ACC112 (cell line): Measurements from ENCODE around the gene ESRRG.
"Not testable (repeated sequence)": the region's sequence is repeated elsewhere in the genome, so short reads cannot be mapped to it uniquely, and the experiment has no call there.

ENCODE experiments used
- H2AFZ ChIP-seq: fragments of 200-600 bp; sonication (generic); one replicate; pipeline ENCODE4 v1.6.0; 2017; ENCODE audit warnings: antibody characterized with exemption, low read length; ENCODE audit not compliant: unreplicated experiment
- H3K27ac ChIP-seq: fragments of 200-600 bp; sonication (generic); 2 replicates; pipeline ENCODE4 v1.5.1; 2014; ENCODE audit warnings: low read depth, mild to moderate bottlenecking, antibody characterized with exemption, low read length, moderate library complexity
- H3K27me3 ChIP-seq: fragments of 200-600 bp; sonication (generic); 2 replicates; pipeline ENCODE4 v1.6.1; 2014; ENCODE audit warnings: mild to moderate bottlenecking, antibody characterized with exemption, low read length, moderate library complexity, mixed read lengths; ENCODE audit not compliant: insufficient read depth
- H3K36me3 ChIP-seq: fragments of 200-600 bp; sonication (generic); 2 replicates; pipeline ENCODE4 v1.6.1; 2016; ENCODE audit warnings: mild to moderate bottlenecking, antibody characterized with exemption, low read length, moderate library complexity, mixed read lengths; ENCODE audit not compliant: insufficient read depth
- H3K4me1 ChIP-seq: fragments of 200-600 bp; sonication (generic); one replicate; pipeline ENCODE4 v1.6.1; 2016; ENCODE audit warnings: low read length, mixed read lengths; ENCODE audit not compliant: insufficient read depth, unreplicated experiment, control insufficient read depth
- H3K4me3 ChIP-seq: fragments of 200-600 bp; sonication (generic); 2 replicates; pipeline ENCODE4 v1.5.1; 2014; ENCODE audit warnings: mild to moderate bottlenecking, low read depth, low read length
- H3K79me2 ChIP-seq: fragments of 200-600 bp; sonication (generic); one replicate; pipeline ENCODE4 v1.6.0; 2016; ENCODE audit warnings: low read length; ENCODE audit not compliant: control insufficient read depth, unreplicated experiment, insufficient read depth

Gene ESRRG

GRCh38 chr1:216705676-216706075, 17.6 kb downstream of the ESRRG start:
- H3K27me3 ChIP-seq, result peaks cover 9% of the 10 kb centered on the region; the same call in 1 of the 2 replicates
- no peaks in the 10 kb centered on the region for H3K79me2 ChIP-seq
- H3K4me3 ChIP-seq, result no peak overlapping the region
- H3K36me3 ChIP-seq, result no peaks in the 10 kb centered on the region
- H3K4me1 ChIP-seq, result no peaks in the 10 kb centered on the region
- no peak overlapping the region for H3K27ac ChIP-seq
- no peak overlapping the region for H2AFZ ChIP-seq

DNA sequence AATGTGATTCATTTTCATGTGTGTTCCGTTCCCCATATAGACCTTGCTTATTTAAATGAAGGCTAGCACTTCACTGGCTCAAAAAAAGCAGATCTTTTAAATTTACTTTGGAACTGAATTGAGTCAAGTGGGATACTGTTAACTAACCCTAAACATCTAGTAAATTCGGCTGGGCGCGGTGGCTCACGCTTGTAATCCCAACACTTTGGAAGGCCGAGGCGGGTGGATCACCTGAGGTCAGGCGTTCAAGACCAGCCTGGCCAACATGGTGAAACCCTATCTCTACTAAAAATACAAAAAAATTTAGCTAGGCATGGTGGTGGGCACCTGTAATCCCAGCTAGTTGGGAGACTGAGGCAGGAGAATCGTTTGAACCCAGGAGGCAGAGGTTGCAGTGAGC, 19.2 kb downstream of the ESRRG start:
- H3K36me3 ChIP-seq, H3K27ac ChIP-seq, H3K79me2 ChIP-seq, H3K4me3 ChIP-seq, H2AFZ ChIP-seq, H3K4me1 ChIP-seq, H3K27me3 ChIP-seq: not testable (repeated sequence)

GRCh38 chr1:216702170-216702569, 21.1 kb downstream of the ESRRG start:
- no peaks in the 10 kb centered on the region for H3K4me1 ChIP-seq
- H3K79me2 ChIP-seq, result no peaks in the 10 kb centered on the region
- no peaks in the 10 kb centered on the region for H3K27me3 ChIP-seq
- no peak overlapping the region for H3K4me3 ChIP-seq
- H3K36me3 ChIP-seq, result no peaks in the 10 kb centered on the region
- no peak overlapping the region for H2AFZ ChIP-seq
- no peak overlapping the region for H3K27ac ChIP-seq

- H3K27me3 ChIP-seq, result no peaks in the 10 kb centered on the region
- H3K4me3 ChIP-seq, result no peak overlapping the region
- H3K27ac ChIP-seq, result no peak overlapping the region
- no peak overlapping the region for H2AFZ ChIP-seq
- no peaks in the 10 kb centered on the region for H3K36me3 ChIP-seq
- no peaks in the 10 kb centered on the region for H3K79me2 ChIP-seq
- H3K4me1 ChIP-seq, result no peaks in the 10 kb centered on the region
Measured at GRCh38 chr1:216700779-216701178, 22.4 kb downstream of the ESRRG start.

DNA sequence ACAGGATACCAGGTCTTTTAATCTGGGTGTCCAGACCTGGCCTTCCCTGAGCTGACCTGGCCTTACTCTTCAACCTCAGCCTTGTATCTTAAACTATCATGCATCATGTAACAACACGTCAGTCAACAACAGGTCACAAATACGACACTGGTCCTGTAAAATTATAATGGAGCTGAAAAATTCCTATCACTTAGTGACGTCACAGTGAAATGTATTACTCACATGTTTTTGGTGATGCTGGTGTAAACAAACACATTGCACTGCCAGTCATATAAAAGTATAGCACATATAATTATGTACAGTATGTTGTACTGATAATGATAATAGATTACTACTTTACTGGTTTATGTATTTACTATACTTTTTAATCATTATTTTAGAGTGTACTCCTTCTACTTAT, 31.5 kb downstream of the ESRRG start:
- Histone ChIP-seq H3K4me1 (peaks cover 4% of the 10 kb centered on the region), H3K79me2 (no peaks in the 10 kb centered on the region), H3K27me3 (peaks cover 8% of the 10 kb centered on the region; the same call in 1 of the 2 replicates), H2AFZ (no peak overlapping the region), H3K36me3 (no peaks in the 10 kb centered on the region), H3K4me3 (no peak overlapping the region), H3K27ac (no peak overlapping the region)

DNA sequence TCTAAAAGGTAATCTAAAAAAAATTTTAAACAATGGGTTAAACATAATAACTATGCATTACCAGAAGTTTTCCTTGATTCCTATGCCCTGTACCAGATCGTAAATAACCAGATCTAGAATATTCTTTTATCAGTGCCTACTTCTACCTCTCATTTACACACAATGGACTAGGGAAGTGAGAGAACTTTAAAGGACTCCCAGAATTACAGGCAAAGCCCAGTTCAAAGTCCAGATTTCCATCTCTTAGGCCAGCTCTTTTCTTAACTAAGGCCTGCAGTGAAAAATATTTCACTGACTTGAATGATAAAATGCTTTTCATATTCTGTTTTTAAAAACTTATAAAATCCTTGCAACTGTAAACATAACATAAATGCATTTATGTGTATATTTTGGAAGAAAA, 32.6 kb downstream of the ESRRG start:
- H3K79me2 ChIP-seq, result no peaks in the 10 kb centered on the region
- H3K27ac ChIP-seq, result no peak overlapping the region
- H3K4me1 ChIP-seq, result peaks cover 4% of the 10 kb centered on the region
- no peak overlapping the region for H2AFZ ChIP-seq
- H3K36me3 ChIP-seq, result no peaks in the 10 kb centered on the region
- H3K27me3 ChIP-seq, result peaks cover 8% of the 10 kb centered on the region; the same call in 1 of the 2 replicates
- H3K4me3 ChIP-seq, result no peak overlapping the region

DNA sequence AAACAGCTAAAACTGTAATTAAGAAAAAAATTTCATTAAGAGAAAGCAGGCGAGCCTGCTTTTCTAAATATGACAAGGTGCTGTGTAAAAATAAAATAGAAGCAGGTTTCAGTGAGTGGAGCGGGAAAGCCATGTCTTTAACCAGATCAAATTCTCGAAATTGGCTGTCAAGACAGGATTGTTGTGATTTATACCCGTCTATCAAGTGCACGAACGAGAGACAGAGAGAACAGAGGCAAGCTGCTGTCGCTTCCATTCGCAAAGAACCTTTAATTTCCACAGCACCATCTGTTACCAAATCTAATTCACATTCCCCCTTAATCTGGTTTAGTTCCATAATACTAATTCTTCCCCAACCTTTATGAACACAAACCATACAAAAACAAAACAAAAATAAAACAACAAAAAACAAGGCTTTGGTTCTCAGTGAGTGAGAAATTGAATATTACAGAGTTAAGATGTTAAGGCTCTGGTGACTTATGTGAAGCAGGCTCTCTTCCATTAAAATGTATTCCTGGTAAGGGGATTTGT, 35.0 kb downstream of the ESRRG start:
- no peak overlapping the region for H3K4me3 ChIP-seq
- H3K36me3 ChIP-seq, result no peaks in the 10 kb centered on the region
- no peaks in the 10 kb centered on the region for H3K79me2 ChIP-seq
- peaks cover 8% of the 10 kb centered on the region; the same call in 1 of the 2 replicates for H3K27me3 ChIP-seq
- H3K27ac ChIP-seq, result no peak overlapping the region
- peaks cover 4% of the 10 kb centered on the region for H3K4me1 ChIP-seq
- no peak overlapping the region for H2AFZ ChIP-seq

GRCh38 chr1:216686860-216687766, 36.1 kb downstream of the ESRRG start:
- Histone ChIP-seq H3K27me3 (peaks cover 8% of the 10 kb centered on the region; the same call in 1 of the 2 replicates), H3K79me2 (no peaks in the 10 kb centered on the region), H3K36me3 (no peaks in the 10 kb centered on the region), H3K4me1 (peaks cover 4% of the 10 kb centered on the region), H3K27ac (no peak overlapping the region), H2AFZ (no peak overlapping the region), H3K4me3 (no peak overlapping the region)

GRCh38 chr1:216682752-216683151, 40.5 kb downstream of the ESRRG start:
- H3K27ac ChIP-seq, result no peak overlapping the region
- no peak overlapping the region for H3K4me3 ChIP-seq
- no peaks in the 10 kb centered on the region for H3K36me3 ChIP-seq
- peaks cover 4% of the 10 kb centered on the region for H3K4me1 ChIP-seq
- H3K79me2 ChIP-seq, result no peaks in the 10 kb centered on the region
- peaks cover 7% of the 10 kb centered on the region; the same call in 1 of the 2 replicates for H3K27me3 ChIP-seq
- H2AFZ ChIP-seq, result no peak overlapping the region

DNA sequence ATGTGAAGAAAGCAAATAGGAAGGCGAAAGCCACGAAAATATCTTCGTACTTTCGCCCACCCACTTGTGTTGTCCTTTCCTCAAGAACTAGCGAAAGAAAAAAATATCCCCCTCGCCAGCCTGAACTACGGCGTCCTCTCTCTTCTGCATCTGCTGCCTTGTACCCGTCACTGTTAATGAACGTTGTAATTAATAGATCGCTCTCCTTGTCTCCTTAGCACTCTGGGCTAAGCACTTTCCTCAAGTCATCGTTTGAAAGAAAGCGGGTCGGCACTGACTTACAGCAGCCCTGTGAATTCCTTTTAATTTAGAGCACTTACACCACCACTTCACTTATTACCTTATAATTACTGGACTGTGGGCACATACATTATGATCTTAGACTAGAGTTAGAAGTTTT, 44.1 kb downstream of the ESRRG start:
- Histone ChIP-seq H3K27ac (no peak overlapping the region), H3K27me3 (no peaks in the 10 kb centered on the region), H3K36me3 (no peaks in the 10 kb centered on the region), H3K79me2 (no peaks in the 10 kb centered on the region), H3K4me1 (no peaks in the 10 kb centered on the region), H3K4me3 (no peak overlapping the region), H2AFZ (no peak overlapping the region)
